Aorta (tissue), 5 donors: ENCODE results near the gene POLG. TPM values are rescaled to one million over a fixed set of nuclear protein-coding genes. Genes with fewer than 3 reads are reported as not detected.

ENCODE experiments used
- ATAC-seq: fragments of 200-7000 bp; cut with Tn5 transposase; one replicate; pipeline ENCODE4 v1.9.1; 2022; ENCODE audit warnings: moderate library complexity; ENCODE audit not compliant: low FRiP score
- DNase-seq, 2 donors: peaks; one replicate each; pipeline ENCODE4 v3.0.0-alpha.2; 2020
- H3K27ac ChIP-seq, 2 donors: one replicate each; pipeline ENCODE4 v1.5.1; 2013; ENCODE audit warnings: low read length in 2 of 2, mild to moderate bottlenecking in 2 of 2, moderate library complexity in 2 of 2, control low read depth in 1 of 2, inconsistent platforms in 1 of 2, low read depth in 1 of 2
- H3K27me3 ChIP-seq, 2 donors: one replicate each; pipeline ENCODE4 v1.6.1; 2013; ENCODE audit warnings: control low read depth in 1 of 2, low read length in 1 of 2, mild to moderate bottlenecking in 1 of 2, moderate library complexity in 1 of 2; ENCODE audit not compliant: insufficient read depth in 2 of 2, control insufficient read depth in 1 of 2
- H3K36me3 ChIP-seq, 2 donors: one replicate each; pipeline ENCODE4 v1.6.1; 2013; ENCODE audit warnings: control low read depth in 1 of 2, low read length in 1 of 2, mild to moderate bottlenecking in 1 of 2; ENCODE audit not compliant: insufficient read depth in 2 of 2, control insufficient read depth in 1 of 2
- H3K4me1 ChIP-seq, 2 donors: one replicate each; pipeline ENCODE4 v1.6.1; 2013; ENCODE audit warnings: low read length in 2 of 2, control low read depth in 1 of 2, mild to moderate bottlenecking in 1 of 2, moderate library complexity in 1 of 2; ENCODE audit not compliant: insufficient read depth in 2 of 2, control insufficient read depth in 1 of 2
- H3K4me3 ChIP-seq, 2 donors: one replicate each; pipeline ENCODE4 v1.5.1; 2013; ENCODE audit warnings: low read length in 2 of 2, control low read depth in 1 of 2, mild to moderate bottlenecking in 1 of 2
- H3K9me3 ChIP-seq: one replicate; pipeline ENCODE4 v1.6.1; 2013; ENCODE audit warnings: mild to moderate bottlenecking, low read length; ENCODE audit not compliant: control insufficient read depth
- WGBS, 2 donors: extraction: QIAGEN DNeasy Blood & Tissue Kit; methylation state at CpG; one replicate each; pipeline ENCODE4 v1.1.7; 2013; 5-methylcytosine and 5-hydroxymethylcytosine counted together
- intact Hi-C, 2 donors: fragments of 100-400 bp; cut with DNase I; formaldehyde crosslinking; loops; one replicate each; pipeline versions ENCODE4 v1.14.2 to v1.15.0; 2022
- polyA plus RNA-seq, 2 donors: library from polyadenylated mRNA; stranded (reverse); fragments of 200-250 nt; gene quantifications; one replicate each; pipeline ENCODE4 v1.2.3, GENCODE V29; 2013
- total RNA-seq, 2 donors: library from RNA; stranded (reverse); fragmentation: NEBNext Ultra II Directional; extraction: Animal tissue kit (Norgen Biotek cat#: 25700); gene quantifications; one replicate each; pipeline ENCODE4 v1.2.1, GENCODE V29; 2021
- donor health status: healthy with polysubstance abuse.
- donor health status: Bipolar disorder and iron deficiency.
- donor health status: DM: no; HTN: no; CAD: no.
- donor health status: DM: no; HTN: no; CAD: no.
- donor health status: DM: yes; HTN: yes; CAD: no.

Gene POLG
- total and polyA plus RNA-seq, 4 donors = 18.4 to 61.9 (median 57.4) TPM

- peaks cover 0 to 12% of the 10 kb centered on the region in 2 donors for H3K36me3 ChIP-seq
- DNase-seq = peak in 1 of 2 donors; percentile 46
- no peak for ATAC-seq
- intact Hi-C loops = no loop called here
- H3K4me3 ChIP-seq = no peak overlapping the region
- 21 to 24% methylated on average over 10 of the region's 10 CpGs for WGBS, 2 donors
- no peaks in the 10 kb centered on the region for H3K27me3 ChIP-seq
- no peaks in the 10 kb centered on the region for H3K9me3 ChIP-seq
- no peaks in the 10 kb centered on the region for H3K4me1 ChIP-seq
- no peak overlapping the region for H3K27ac ChIP-seq
These were observed 2.2 kb downstream of the POLG start for GRCh38 chr15:89332446-89332845.

DNA sequence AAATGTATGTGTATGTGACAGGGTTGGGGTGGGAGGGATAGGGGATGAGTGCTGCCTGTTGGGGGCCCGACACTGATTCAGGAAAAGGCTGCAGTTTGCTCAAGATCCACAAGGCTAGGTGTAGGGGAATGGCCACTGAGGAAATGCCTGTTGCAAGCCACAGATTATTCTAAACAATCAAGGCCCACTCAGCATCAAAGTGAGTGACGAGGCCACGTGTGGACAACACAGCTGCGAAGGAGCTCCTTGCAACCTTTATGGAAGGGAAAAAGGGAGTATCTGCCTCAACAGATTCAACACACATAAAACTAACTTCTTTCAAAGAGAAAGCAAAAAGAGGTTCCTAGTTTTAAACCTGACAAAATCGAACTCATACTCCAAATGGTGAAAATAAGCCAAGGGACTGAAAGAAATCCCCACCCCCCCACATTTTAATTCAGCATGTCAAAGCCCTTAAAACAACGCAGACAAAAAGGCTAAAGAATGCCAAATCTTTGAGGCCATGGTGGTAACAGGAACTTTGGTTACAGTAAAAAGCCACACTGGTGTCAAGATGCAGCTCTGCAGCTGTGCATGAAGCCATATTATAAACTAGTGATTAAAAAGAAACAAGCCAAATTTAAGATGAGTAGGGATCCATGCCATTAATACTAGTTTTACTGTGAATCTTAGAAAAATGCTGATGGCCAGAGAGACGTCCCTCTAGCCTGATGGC is 3.6 kb downstream of the POLG start:
- DNase-seq (peak in 1 of 2 donors; percentile 21), ATAC-seq (no peak)
- H3K27me3 ChIP-seq = no peaks in the 10 kb centered on the region
- WGBS, 2 donors = 60 to 65% methylated on average over 7 of the region's 7 CpGs
- H3K4me3 ChIP-seq = no peak overlapping the region
- intact Hi-C loops = no loop called here
- no peaks in the 10 kb centered on the region for H3K4me1 ChIP-seq
- no peaks in the 10 kb centered on the region for H3K9me3 ChIP-seq
- peaks cover 0 to 17% of the 10 kb centered on the region in 2 donors for H3K36me3 ChIP-seq
- H3K27ac ChIP-seq = no peak overlapping the region

GRCh38 chr15:89330119-89330518 is 4.5 kb downstream of the POLG start:
- ATAC-seq (no peak), DNase-seq (peak in 1 of 2 donors; percentile 51)
- Histone ChIP-seq H3K27me3 (no peaks in the 10 kb centered on the region), H3K9me3 (no peaks in the 10 kb centered on the region), H3K4me1 (no peaks in the 10 kb centered on the region), H3K4me3 (no peak overlapping the region), H3K36me3 (peaks cover 0 to 23% of the 10 kb centered on the region in 2 donors), H3K27ac (no peak overlapping the region)
- intact Hi-C loops = no loop called here
- WGBS, 2 donors = 66 to 69% methylated on average over 6 of the region's 6 CpGs

- no peak for ATAC-seq
- 67 to 71% methylated on average over 8 of the region's 8 CpGs for WGBS, 2 donors
- no peaks in the 10 kb centered on the region for H3K4me1 ChIP-seq
These were observed 5.1 kb downstream of the POLG start for GRCh38 chr15:89329329-89330084.

GRCh38 chr15:89328398-89329254 is 6.0 kb downstream of the POLG start:
- H3K27me3 ChIP-seq = no peaks in the 10 kb centered on the region
- no peak overlapping the region for H3K27ac ChIP-seq
- peaks cover 0 to 32% of the 10 kb centered on the region in 2 donors for H3K36me3 ChIP-seq
- intact Hi-C loops = no loop called here
- no peaks in the 10 kb centered on the region for H3K9me3 ChIP-seq
- H3K4me3 ChIP-seq = no peak overlapping the region
- ATAC-seq (no peak), DNase-seq (peak in 1 of 2 donors; percentile 39)
- WGBS, 2 donors = 79 to 80% methylated on average over 13 of the region's 13 CpGs
- no peaks in the 10 kb centered on the region for H3K4me1 ChIP-seq

More at GRCh38 chr15:89329329-89330084, 5.1 kb downstream of the POLG start:
- Histone ChIP-seq H3K36me3 (peaks cover 0 to 24% of the 10 kb centered on the region in 2 donors), H3K4me3 (no peak overlapping the region), H3K27me3 (no peaks in the 10 kb centered on the region), H3K27ac (no peak overlapping the region), H3K9me3 (no peaks in the 10 kb centered on the region)
- DNase-seq = no peak
- intact Hi-C loops = no loop called here

DNA sequence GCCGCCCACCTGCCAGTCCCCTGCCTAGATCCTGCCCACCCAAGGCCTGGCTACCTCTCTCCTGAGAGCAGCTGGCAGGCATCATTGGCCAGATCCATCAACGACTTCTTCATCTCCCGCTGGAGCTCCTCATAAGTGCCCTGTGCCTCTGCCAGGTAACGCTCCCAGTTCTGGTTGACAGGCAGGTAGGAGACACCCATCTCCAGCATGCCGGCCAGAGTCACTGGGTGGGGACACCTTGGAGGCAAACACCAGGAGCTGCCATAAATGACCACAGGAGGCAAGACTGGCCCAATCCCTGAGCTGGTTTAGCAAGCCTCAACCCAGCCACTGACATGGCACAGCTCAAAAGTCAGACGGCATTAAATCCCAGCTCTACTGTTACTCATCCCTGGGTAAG is 7.5 kb downstream of the POLG start:
- intact Hi-C loops = no loop called here
- Histone ChIP-seq H3K27me3 (no peaks in the 10 kb centered on the region), H3K36me3 (peaks cover 0 to 36% of the 10 kb centered on the region in 2 donors), H3K4me3 (no peak overlapping the region), H3K9me3 (no peaks in the 10 kb centered on the region), H3K4me1 (no peaks in the 10 kb centered on the region), H3K27ac (no peak overlapping the region)
- peak in 1 of 2 donors; percentile 40 for DNase-seq
- 90 to 91% methylated on average over 6 of the region's 6 CpGs for WGBS, 2 donors
- ATAC-seq = no peak

GRCh38 chr15:89326316-89326715 is 8.3 kb downstream of the POLG start:
- no peak for ATAC-seq
- no peak overlapping the region for H3K27ac ChIP-seq
- peaks cover 0 to 37% of the 10 kb centered on the region in 2 donors for H3K36me3 ChIP-seq
- H3K4me3 ChIP-seq = no peak overlapping the region
- no peaks in the 10 kb centered on the region for H3K27me3 ChIP-seq
- intact Hi-C loops = no loop called here
- WGBS, 2 donors = 87 to 88% methylated on average over 6 of the region's 6 CpGs
- H3K9me3 ChIP-seq = no peaks in the 10 kb centered on the region
- peak in 1 of 2 donors; percentile 66 for DNase-seq
- no peaks in the 10 kb centered on the region for H3K4me1 ChIP-seq

- no peak for DNase-seq
- H3K9me3 ChIP-seq = no peaks in the 10 kb centered on the region
- no peak overlapping the region for H3K27ac ChIP-seq
- H3K36me3 ChIP-seq = peaks cover 0 to 43% of the 10 kb centered on the region in 2 donors
- no peaks in the 10 kb centered on the region for H3K4me1 ChIP-seq
- no peaks in the 10 kb centered on the region for H3K27me3 ChIP-seq
- WGBS, 2 donors = 86 to 93% methylated on average over 8 to 11 of the region's 11 CpGs
- intact Hi-C loops = no loop called here
- H3K4me3 ChIP-seq = no peak overlapping the region
- no peak for ATAC-seq
These were observed 9.4 kb downstream of the POLG start for GRCh38 chr15:89325039-89325803.
